ENCODE results near the gene CPEB4. TPM values are rescaled to one million over a fixed set of nuclear protein-coding genes. Genes with fewer than 3 reads are reported as not detected.

The CPEB4 gene
- total and polyA plus RNA-seq, 2 of the 8 experiments (the other 6 are each of a cell fraction or from before 2014, with no cell fraction given): 8.4 to 13.4 TPM

DNA sequence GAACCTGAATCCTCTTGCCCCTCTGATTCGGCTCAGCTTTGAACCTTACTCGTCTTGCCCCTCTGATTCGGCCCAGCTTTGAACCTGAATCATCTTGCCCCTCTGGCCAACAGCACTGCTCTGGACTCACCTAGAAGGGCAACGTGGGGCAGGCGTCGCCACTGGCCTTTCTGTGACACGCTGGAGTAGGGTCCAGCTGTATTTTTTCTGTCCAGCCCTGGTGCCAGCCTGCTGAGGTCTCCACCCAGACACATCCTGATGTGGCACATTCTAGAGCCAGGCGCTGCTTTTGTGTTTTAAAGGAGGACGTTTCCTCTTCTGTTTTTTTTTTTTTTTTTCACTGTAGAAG lies 15.2 kb upstream of the CPEB4 start:
- Histone ChIP-seq H3K79me1 (ENCODE audit: low read depth, low read length) (no peaks in the 10 kb centered on the region), H2AK5ac (ENCODE audit: low read depth, low read length) (no peak overlapping the region), H3K23ac (ENCODE audit: insufficient read length) (no peak overlapping the region), H2BK120ac (replicated peaks; ENCODE audit: low read depth, low read length) (no peak overlapping the region), H2BK15ac (ENCODE audit: low read length) (0 out of 2 replicates have a peak overlapping the region, but pooled peaks have one; percentile 37), H3K56ac (replicated peaks; ENCODE audit: insufficient read length, low read depth, low read length) (no peak overlapping the region), H3K18ac (ENCODE audit: extremely low read depth, low read length) (no peak overlapping the region), H4K91ac (replicated peaks; ENCODE audit: insufficient read length, low read length) (no peak overlapping the region), H2BK5ac (ENCODE audit: low read depth, low read length) (no peak overlapping the region), H3K9ac (replicated peaks in 1 of 4; ENCODE audit: extremely low read depth in 1 of 4, low read depth in 3 of 4, low read length in 3 of 4) (no peak overlapping the region), H3K4me3 (ENCODE audit: extremely low read depth in 1 of 4, insufficient read depth in 2 of 4, low read depth in 3 of 4, low read length in 4 of 4) (no peak overlapping the region), H2BK20ac (ENCODE audit: low read length) (no peak overlapping the region), H3K9me3 (ENCODE audit: insufficient read depth in 2 of 2, low read depth in 1 of 2, low read length in 1 of 2) (no peaks in the 10 kb centered on the region), H3K79me2 (ENCODE audit: control insufficient read depth in 1 of 2, insufficient read depth in 2 of 2, low read length in 2 of 2) (no peaks in the 10 kb centered on the region), H4K20me1 (replicated peaks in 1 of 2; ENCODE audit: control insufficient read depth in 1 of 2, insufficient read depth in 2 of 2, low read length in 2 of 2) (no peaks in the 10 kb centered on the region), H3K27me3 (replicated peaks in 1 of 4; ENCODE audit: control insufficient read depth in 3 of 4, extremely low read depth in 1 of 4, insufficient read depth in 3 of 4, low read length in 3 of 4) (no peaks in the 10 kb centered on the region), H3K4me2 (ENCODE audit: insufficient read depth in 1 of 2, low read depth in 2 of 2, low read length in 2 of 2) (no peak overlapping the region), H3K14ac (ENCODE audit: insufficient read length) (no peak overlapping the region), H2AFZ (ENCODE audit: low read length) (peak overlapping the region; percentile 64; the same call in 1 of the 2 replicates), H3K27ac (ENCODE audit: low read depth, low read length) (no peak overlapping the region), H3K36me3 (ENCODE audit: control insufficient read depth in 2 of 4, insufficient read depth in 4 of 4, low read length in 3 of 4) (no peaks in the 10 kb centered on the region), H3K4ac (replicated peaks; ENCODE audit: insufficient read length, low read depth, low read length) (no peak overlapping the region), H4K8ac (ENCODE audit: extremely low read depth, insufficient read depth, low read length) (no peak overlapping the region), H3K23me2 (ENCODE audit: low read depth, low read length) (no peaks in the 10 kb centered on the region), H3K4me1 (replicated peaks in 1 of 4; ENCODE audit: control insufficient read depth in 3 of 4, insufficient read depth in 4 of 4, low read length in 3 of 4) (no peaks in the 10 kb centered on the region), H2BK12ac (ENCODE audit: low read depth, low read length) (0 out of 2 replicates have a peak overlapping the region, but pooled peaks have one; percentile 55), H4K5ac (ENCODE audit: insufficient read length, low read depth, low read length) (no peak overlapping the region)
- DNase-seq (ENCODE audit: low read depth in 1 of 2, low spot score in 2 of 2) (no peak), FAIRE-seq (no peak)
- CTCF ChIA-PET (ENCODE audit: partially characterized antibody): interaction anchor here (0.7 to 1.4 kb wide), 6 partner anchors 11 to 243 kb away, joined by 3 to 5 read pairs (median 4); no protein-coding TSS in a partner anchor
- WGBS, 2 experiments (ENCODE audit: extremely low coverage in 1 of 2, insufficient coverage in 1 of 2, insufficient read length in 1 of 2, insufficient replicate concordance in 2 of 2, low coverage in 1 of 2, low lambda C conversion rate in 2 of 2, missing lambda C conversion rate in 1 of 2): 88% methylated on average over 7 of the region's 9 CpGs; no CpG with 5 or more reads in 1 of the 2 experiments
- TF ChIP-seq RNF2 (IDR thresholded peaks at IDR 0.05; ENCODE audit: borderline replicate concordance, low read depth, low read length, missing control alignments, poor library complexity, severe bottlenecking) (no peak), RFX5 (IDR thresholded peaks at IDR 0.05; ENCODE audit: borderline replicate concordance, low read depth, low read length) (no peak), PHF8 (conservative IDR thresholded peaks at IDR 0.05; ENCODE audit: low read depth, low read length) (no peak), TEAD4 (IDR thresholded peaks at IDR 0.05; ENCODE audit: low read depth, low read length) (no peak), RBBP5 (IDR thresholded peaks at IDR 0.05; ENCODE audit: borderline replicate concordance, low read depth, low read length) (no peak), HDAC6 (IDR thresholded peaks at IDR 0.05; ENCODE audit: low read depth, low read length) (no peak), SUZ12 (IDR thresholded peaks at IDR 0.05; ENCODE audit: low read length) (no peak), SP1 (IDR thresholded peaks at IDR 0.05; ENCODE audit: low read depth, low read length) (no peak), TCF12 (IDR thresholded peaks at IDR 0.05; ENCODE audit: low read depth, low read length) (no peak), BRCA1 (IDR thresholded peaks at IDR 0.05; ENCODE audit: low read depth, low read length) (no peak)
- TF ChIP-seq, protein P1, sequence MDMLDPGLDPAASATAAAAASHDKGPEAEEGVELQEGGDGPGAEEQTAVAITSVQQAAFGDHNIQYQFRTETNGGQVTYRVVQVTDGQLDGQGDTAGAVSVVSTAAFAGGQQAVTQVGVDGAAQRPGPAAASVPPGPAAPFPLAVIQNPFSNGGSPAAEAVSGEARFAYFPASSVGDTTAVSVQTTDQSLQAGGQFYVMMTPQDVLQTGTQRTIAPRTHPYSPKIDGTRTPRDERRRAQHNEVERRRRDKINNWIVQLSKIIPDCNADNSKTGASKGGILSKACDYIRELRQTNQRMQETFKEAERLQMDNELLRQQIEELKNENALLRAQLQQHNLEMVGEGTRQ (IDR thresholded peaks at IDR 0.05; ENCODE audit: low read length): no peak
- POLR2A ChIA-PET (ENCODE audit: partially characterized antibody): no interaction called here

Measured in H1 (cell line).